GM18951 (cell line): Measurements from ENCODE around the gene GSTCD.

Source experiments
- POLR2A ChIP-seq: IDR thresholded peaks from 4 replicates; pipeline ENCODE4 v1.6.1; 2011; ENCODE audit warnings: mild to moderate bottlenecking; ENCODE audit not compliant: insufficient read length, insufficient read depth; ENCODE audit errors: extremely low read depth
- in situ Hi-C: fragments of 300-500 bp; cut with MboI; formaldehyde crosslinking; loops from one replicate; pipeline ENCODE4 v1.12.0; 2022; ENCODE audit warnings: low sequenced_read_pairs, mixed read lengths, inconsistent platforms; ENCODE audit not compliant: unreplicated experiment

GSTCD gene

DNA sequence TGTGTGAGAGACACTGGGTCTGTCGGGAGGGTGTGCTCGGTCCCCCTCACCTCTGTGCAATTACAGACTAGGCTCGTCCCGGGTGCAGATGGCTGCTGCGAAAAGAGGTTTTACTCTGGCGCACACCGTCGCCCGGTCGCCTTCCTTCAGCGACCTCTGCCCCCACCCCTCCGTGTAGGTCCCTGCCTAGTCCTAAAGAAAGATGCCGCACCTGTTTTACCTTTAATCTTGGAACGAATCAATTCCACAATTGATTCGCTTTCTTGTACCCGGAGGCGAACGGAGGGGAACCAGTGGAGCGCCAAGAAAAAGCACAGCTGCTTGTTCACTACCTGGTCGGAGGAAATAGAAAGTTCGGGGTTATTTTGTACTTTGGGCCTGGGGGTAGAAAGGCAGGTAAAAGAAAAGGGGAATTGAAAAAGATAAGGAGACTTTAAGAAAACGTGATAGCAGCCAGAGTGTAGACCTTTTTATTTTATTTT is 187.9 kb downstream of the GSTCD start:
- no peak for TF ChIP-seq POLR2A
- in situ Hi-C loops = no loop called here
